Esophagus squamous epithelium (tissue), 5 donors: ENCODE results near the gene MICAL2. TPM values are rescaled to one million over a fixed set of nuclear protein-coding genes. Genes with fewer than 3 reads are reported as not detected.

Experiments used
- DNase-seq: peaks from one replicate; lab custom pipeline; 2025; lab: John Stamatoyannopoulos, UW
- H3K27ac ChIP-seq, 4 donors: fragments of 200-600 bp; sonication (generic); one replicate each; pipeline ENCODE4 v1.5.1; 2016 to 2019; ENCODE audit warnings: mild to moderate bottlenecking in 1 of 4
- H3K27me3 ChIP-seq, 4 donors: fragments of 200-600 bp; sonication (generic); 1 replicate in 3 of 4; 2 replicates in 1 of 4; pipeline versions ENCODE4 v1.5.1 to v1.6.0; 2017 to 2021; ENCODE audit warnings: antibody characterized with exemption in 1 of 4
- H3K36me3 ChIP-seq, 3 donors: fragments of 200-600 bp; sonication (generic); one replicate each; pipeline ENCODE4 v1.5.1; 2016 to 2019
- H3K4me1 ChIP-seq, 3 donors: fragments of 200-600 bp; sonication (generic); one replicate each; pipeline ENCODE4 v1.5.1; 2017 to 2019
- H3K4me3 ChIP-seq, 4 donors: fragments of 200-600 bp; sonication (generic); 1 replicate in 3 of 4; 2 replicates in 1 of 4; pipeline ENCODE4 v1.5.1; 2016 to 2019; ENCODE audit warnings: mild to moderate bottlenecking in 2 of 4, moderate library complexity in 1 of 4
- H3K9me3 ChIP-seq, 3 donors: fragments of 200-600 bp; sonication (generic); one replicate each; pipeline ENCODE4 v1.5.1; 2016 to 2019
- POLR2A ChIP-seq, 4 donors: fragments of 450-650 bp; IDR thresholded peaks; one replicate each; pipeline ENCODE4 v1.6.1; 2017; ENCODE audit warnings: antibody characterized with exemption in 4 of 4, mild to moderate bottlenecking in 4 of 4, moderate library complexity in 3 of 4
- WGBS, 2 donors: methylation state at CpG; one replicate each; pipeline ENCODE4 v1.1.5; 2018; 5-methylcytosine and 5-hydroxymethylcytosine counted together
- intact Hi-C: fragments of 100-400 bp; cut with DNase I; formaldehyde crosslinking; loops from one replicate; pipeline ENCODE4 v1.15.0; 2022
- total RNA-seq, 4 donors: library from RNA; depleted of rRNA; stranded (reverse); fragments of >200 nt; gene quantifications; one replicate each; pipeline ENCODE4 v1.1.0, GENCODE V29; 2016
- TF ChIP-seq, protein P1 (sequence below), 6 experiments: fragments of 450-650 bp in 4 of 6; fragments of 200-600 bp in 2 of 6; sonication (generic) in 2 of 6; IDR thresholded peaks; one replicate each; pipeline ENCODE4 v1.5.1; 2016 to 2019; ENCODE audit warnings: antibody characterized with exemption in 6 of 6, mild to moderate bottlenecking in 4 of 6, moderate library complexity in 4 of 6
- donor health status: DM: yes; HTN: yes; CAD: no.

Gene MICAL2
- total RNA-seq, 4 donors from 2014 or later: 10.1 to 49.0 (median 19.8) TPM

DNA sequence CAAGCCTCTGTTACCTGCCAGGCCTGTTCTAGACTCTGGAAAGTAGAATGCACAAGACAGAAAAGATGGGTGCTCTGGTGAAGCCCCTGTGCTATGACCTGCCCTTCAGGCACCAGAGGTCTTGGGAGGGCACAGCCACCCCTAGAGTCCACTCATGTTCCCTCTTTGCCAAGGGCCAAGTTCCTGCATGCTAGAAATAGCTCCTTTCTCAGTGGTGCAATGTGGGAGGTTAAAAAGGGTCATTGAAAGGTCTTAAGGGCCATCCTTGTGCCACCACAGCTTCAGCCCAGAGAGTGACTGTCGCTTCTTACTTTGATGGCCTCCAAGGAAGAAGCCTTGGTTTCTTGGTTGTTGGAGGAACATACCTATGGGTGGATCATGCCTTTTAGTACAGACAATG, 182.4 kb downstream of the MICAL2 start:
- 83 to 90% methylated on average over 1 of the region's 1 CpG for WGBS, 2 donors
- no peaks in the 10 kb centered on the region for H3K36me3 ChIP-seq
- no peak overlapping the region for H3K27ac ChIP-seq
- H3K4me1 ChIP-seq: peaks cover 0 to 13% (median 7%) of the 10 kb centered on the region in 3 donors
- DNase-seq: no peak
- no peaks in the 10 kb centered on the region for H3K9me3 ChIP-seq
- H3K27me3 ChIP-seq: no peaks in the 10 kb centered on the region
- intact Hi-C loops: no loop called here
- no peak overlapping the region for H3K4me3 ChIP-seq
- TF ChIP-seq, protein P1, sequence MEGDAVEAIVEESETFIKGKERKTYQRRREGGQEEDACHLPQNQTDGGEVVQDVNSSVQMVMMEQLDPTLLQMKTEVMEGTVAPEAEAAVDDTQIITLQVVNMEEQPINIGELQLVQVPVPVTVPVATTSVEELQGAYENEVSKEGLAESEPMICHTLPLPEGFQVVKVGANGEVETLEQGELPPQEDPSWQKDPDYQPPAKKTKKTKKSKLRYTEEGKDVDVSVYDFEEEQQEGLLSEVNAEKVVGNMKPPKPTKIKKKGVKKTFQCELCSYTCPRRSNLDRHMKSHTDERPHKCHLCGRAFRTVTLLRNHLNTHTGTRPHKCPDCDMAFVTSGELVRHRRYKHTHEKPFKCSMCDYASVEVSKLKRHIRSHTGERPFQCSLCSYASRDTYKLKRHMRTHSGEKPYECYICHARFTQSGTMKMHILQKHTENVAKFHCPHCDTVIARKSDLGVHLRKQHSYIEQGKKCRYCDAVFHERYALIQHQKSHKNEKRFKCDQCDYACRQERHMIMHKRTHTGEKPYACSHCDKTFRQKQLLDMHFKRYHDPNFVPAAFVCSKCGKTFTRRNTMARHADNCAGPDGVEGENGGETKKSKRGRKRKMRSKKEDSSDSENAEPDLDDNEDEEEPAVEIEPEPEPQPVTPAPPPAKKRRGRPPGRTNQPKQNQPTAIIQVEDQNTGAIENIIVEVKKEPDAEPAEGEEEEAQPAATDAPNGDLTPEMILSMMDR (IDR thresholded peaks at IDR 0.05): no peak
- TF ChIP-seq POLR2A (IDR thresholded peaks at IDR 0.05): no peak

DNA sequence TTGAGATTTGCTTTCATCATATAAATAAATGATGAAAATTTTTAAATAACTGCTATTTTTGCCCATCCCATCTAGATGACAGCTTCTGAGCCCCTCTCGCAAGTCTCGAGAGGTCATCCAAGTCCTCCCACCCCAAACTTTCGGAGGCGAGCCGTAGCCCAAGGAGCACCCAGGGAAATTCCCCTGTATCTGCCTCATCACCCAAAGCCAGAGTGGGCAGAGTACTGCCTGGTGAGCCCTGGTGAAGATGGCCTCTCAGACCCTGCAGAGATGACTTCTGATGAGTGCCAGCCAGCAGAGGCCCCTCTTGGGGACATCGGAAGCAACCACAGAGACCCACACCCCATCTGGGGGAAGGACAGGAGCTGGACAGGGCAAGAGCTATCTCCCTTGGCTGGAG, 183.1 kb downstream of the MICAL2 start:
- DNase-seq: no peak
- intact Hi-C loops: no loop called here
- no peak overlapping the region for H3K27ac ChIP-seq
- no peaks in the 10 kb centered on the region for H3K27me3 ChIP-seq
- H3K36me3 ChIP-seq: no peaks in the 10 kb centered on the region
- peaks cover 0 to 4% (median 4%) of the 10 kb centered on the region in 3 donors for H3K9me3 ChIP-seq
- H3K4me1 ChIP-seq: peaks cover 0 to 6% (median 0%) of the 10 kb centered on the region in 3 donors
- 77 to 92% methylated on average over 5 to 6 of the region's 6 CpGs for WGBS, 2 donors
- H3K4me3 ChIP-seq: no peak overlapping the region
- TF ChIP-seq, protein P1 (IDR thresholded peaks at IDR 0.05): no peak
- TF ChIP-seq POLR2A (IDR thresholded peaks at IDR 0.05): no peak

DNA sequence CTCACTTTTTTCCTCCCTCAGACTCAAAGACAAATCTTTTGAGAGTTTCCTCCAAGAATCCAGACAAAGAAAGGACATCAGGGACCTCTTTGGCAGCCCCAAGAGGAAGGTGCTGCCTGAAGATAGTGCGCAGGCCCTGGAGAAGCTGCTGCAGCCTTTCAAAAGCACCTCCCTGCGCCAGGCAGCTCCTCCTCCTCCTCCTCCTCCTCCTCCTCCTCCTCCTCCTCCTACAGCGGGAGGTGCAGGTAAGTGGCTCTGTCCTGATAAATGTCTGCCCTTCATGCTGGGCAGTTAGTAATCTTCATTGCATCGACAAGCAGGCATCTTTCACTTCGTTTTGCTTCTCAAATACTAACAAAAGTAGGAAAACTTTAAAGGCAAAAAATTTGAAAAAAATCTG, 184.2 kb downstream of the MICAL2 start:
- peaks cover 0 to 15% (median 9%) of the 10 kb centered on the region in 3 donors for H3K9me3 ChIP-seq
- 81 to 93% methylated on average over 4 to 5 of the region's 5 CpGs for WGBS, 2 donors
- no peaks in the 10 kb centered on the region for H3K36me3 ChIP-seq
- no peak overlapping the region for H3K4me3 ChIP-seq
- no peaks in the 10 kb centered on the region for H3K27me3 ChIP-seq
- DNase-seq: no peak
- H3K4me1 ChIP-seq: no peaks in the 10 kb centered on the region
- TF ChIP-seq POLR2A (IDR thresholded peaks at IDR 0.05): no peak
- TF ChIP-seq, protein P1 (IDR thresholded peaks at IDR 0.05): no peak
- intact Hi-C loops: no loop called here
- H3K27ac ChIP-seq: no peak overlapping the region

DNA sequence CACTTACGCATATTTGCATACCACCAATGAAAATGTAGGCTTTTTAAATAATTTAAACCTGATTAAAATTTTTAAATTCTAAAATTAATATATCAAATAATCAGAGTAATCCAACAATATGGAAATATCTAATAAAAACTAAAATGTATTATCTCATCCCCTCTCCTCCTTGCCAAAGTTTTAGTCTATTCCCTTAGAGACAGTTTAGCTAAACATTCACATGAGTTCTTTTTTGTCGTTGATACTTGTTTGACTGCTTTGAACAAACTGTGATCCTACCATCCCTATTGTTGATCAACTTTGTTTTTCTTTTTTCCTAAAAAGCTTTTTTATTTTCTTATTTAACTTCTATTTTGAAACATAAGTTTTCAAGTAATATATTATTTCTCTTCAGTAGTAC, 185.6 kb downstream of the MICAL2 start:
- H3K27ac ChIP-seq: no peak overlapping the region
- intact Hi-C loops: no loop called here
- no peaks in the 10 kb centered on the region for H3K4me1 ChIP-seq
- DNase-seq: no peak
- no peaks in the 10 kb centered on the region for H3K36me3 ChIP-seq
- no peaks in the 10 kb centered on the region for H3K27me3 ChIP-seq
- TF ChIP-seq POLR2A (IDR thresholded peaks at IDR 0.05): no peak
- TF ChIP-seq, protein P1 (IDR thresholded peaks at IDR 0.05): no peak
- WGBS, 2 donors: 70 to 72% methylated on average over 2 of the region's 2 CpGs
- peaks cover 0 to 16% (median 9%) of the 10 kb centered on the region in 3 donors for H3K9me3 ChIP-seq
- H3K4me3 ChIP-seq: no peak overlapping the region

DNA sequence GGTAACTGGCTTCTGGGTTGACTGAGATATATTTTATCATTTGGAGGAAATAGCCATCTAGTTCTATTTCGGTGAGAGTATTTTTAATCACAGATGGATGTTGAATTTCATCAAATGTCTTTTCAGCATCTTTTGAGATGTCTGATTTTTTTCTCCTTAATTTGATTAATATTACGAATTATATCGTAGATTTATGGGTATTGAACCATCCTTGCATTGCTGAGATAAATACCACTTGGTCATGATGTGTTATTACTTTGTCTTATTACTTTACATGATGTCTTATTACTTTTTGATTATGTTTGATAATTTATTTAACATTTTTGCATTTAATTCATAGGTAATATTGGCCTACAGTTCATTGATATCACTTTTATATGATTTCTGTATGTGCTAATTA, 188.2 kb downstream of the MICAL2 start:
- 91 to 92% methylated on average over 3 of the region's 3 CpGs for WGBS, 2 donors
- H3K4me1 ChIP-seq: no peaks in the 10 kb centered on the region
- TF ChIP-seq POLR2A (IDR thresholded peaks at IDR 0.05): no peak
- TF ChIP-seq, protein P1 (IDR thresholded peaks at IDR 0.05): no peak
- no peak overlapping the region for H3K27ac ChIP-seq
- no peak for DNase-seq
- H3K27me3 ChIP-seq: no peaks in the 10 kb centered on the region
- H3K36me3 ChIP-seq: no peaks in the 10 kb centered on the region
- intact Hi-C loops: no loop called here
- no peak overlapping the region for H3K4me3 ChIP-seq
- H3K9me3 ChIP-seq: peaks cover 0 to 16% (median 9%) of the 10 kb centered on the region in 3 donors
